Uterus (tissue), 2 donors: ENCODE measurements around the gene KCNQ2.

Experiments used
- CTCF ChIP-seq, 4 experiments: fragments of 200-600 bp in 2 of 4; fragments of 450-650 bp in 2 of 4; sonication (generic) in 2 of 4; IDR thresholded peaks; one replicate each; pipeline ENCODE4 v1.5.1; 2016 to 2019; ENCODE audit warnings: antibody characterized with exemption in 4 of 4, mild to moderate bottlenecking in 2 of 4, moderate library complexity in 1 of 4
- POLR2A ChIP-seq, 2 donors: fragments of 450-650 bp; IDR thresholded peaks; one replicate each; pipeline ENCODE4 v1.6.1; 2016; ENCODE audit warnings: antibody characterized with exemption in 2 of 2, mild to moderate bottlenecking in 1 of 2, moderate library complexity in 1 of 2

- TF ChIP-seq POLR2A (IDR thresholded peaks at IDR 0.05) (no peak), CTCF (IDR thresholded peaks at IDR 0.05) (no peak)
Measured at GRCh38 chr20:63472862-63473390, 471 bp upstream of the KCNQ2 start.
